Panc1 (cell line): Measurements from ENCODE around the gene ZBTB45.

Experiments
- POLR2AphosphoS5 ChIP-seq: IDR thresholded peaks from 2 replicates; pipeline ENCODE4 v1.6.1; 2012; ENCODE audit warnings: mild to moderate bottlenecking, low read depth, low read length, moderate library complexity
- TF ChIP-seq, protein P1 (sequence below): fragments of 450-650 bp; IDR thresholded peaks from 2 replicates; pipeline ENCODE4 v1.5.1; 2017; ENCODE audit warnings: mild to moderate bottlenecking

DNA sequence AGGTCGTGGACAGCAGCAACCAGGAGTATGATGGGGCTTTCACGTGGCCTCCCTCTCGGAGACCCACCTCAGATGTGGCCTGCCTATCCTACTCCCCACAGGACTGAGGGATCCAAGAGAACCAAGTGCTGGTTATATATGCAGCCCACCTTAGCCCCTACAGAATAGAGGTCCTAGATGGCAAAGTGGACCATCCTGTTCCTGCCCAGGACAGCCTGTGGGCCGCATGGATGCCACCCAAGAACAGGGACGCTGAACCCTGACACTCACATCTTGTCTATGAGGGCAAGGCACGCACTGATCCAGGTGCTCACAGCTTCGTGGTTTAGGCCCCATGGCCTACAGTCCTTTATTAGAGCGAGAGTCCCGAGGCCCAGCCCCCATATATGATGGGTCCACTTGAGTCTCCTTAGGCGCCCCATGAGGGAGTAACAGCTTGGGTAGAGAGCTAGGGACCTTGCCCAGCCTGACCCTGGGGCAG lies 6.4 kb downstream of the ZBTB45 start:
- TF ChIP-seq, protein P1, sequence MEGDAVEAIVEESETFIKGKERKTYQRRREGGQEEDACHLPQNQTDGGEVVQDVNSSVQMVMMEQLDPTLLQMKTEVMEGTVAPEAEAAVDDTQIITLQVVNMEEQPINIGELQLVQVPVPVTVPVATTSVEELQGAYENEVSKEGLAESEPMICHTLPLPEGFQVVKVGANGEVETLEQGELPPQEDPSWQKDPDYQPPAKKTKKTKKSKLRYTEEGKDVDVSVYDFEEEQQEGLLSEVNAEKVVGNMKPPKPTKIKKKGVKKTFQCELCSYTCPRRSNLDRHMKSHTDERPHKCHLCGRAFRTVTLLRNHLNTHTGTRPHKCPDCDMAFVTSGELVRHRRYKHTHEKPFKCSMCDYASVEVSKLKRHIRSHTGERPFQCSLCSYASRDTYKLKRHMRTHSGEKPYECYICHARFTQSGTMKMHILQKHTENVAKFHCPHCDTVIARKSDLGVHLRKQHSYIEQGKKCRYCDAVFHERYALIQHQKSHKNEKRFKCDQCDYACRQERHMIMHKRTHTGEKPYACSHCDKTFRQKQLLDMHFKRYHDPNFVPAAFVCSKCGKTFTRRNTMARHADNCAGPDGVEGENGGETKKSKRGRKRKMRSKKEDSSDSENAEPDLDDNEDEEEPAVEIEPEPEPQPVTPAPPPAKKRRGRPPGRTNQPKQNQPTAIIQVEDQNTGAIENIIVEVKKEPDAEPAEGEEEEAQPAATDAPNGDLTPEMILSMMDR = no peak
- TF ChIP-seq POLR2AphosphoS5 = no peak
